Endometrial microvascular endothelial cells (primary cell): Measurements from ENCODE around the gene COQ10B. TPM values are rescaled to one million over a fixed set of nuclear protein-coding genes. Genes with fewer than 3 reads are reported as not detected.
"Not testable (repeated sequence)": the region's sequence is repeated elsewhere in the genome, so short reads cannot be mapped to it uniquely, and the experiment has no call there.

Experiments used
- in situ Hi-C: cut with HindIII; loops from 2 replicates; pipeline ENCODE4 v1.10.0; 2017; ENCODE audit warnings: low sequenced_read_pairs, low pct_unique_long_range_greater_than_20kb; ENCODE audit errors: inconsistent ontology term
- total RNA-seq: library from RNA; depleted of rRNA; stranded (reverse); fragments of >200 nt; gene quantifications from one replicate; pipeline ENCODE4 v1.2.3, GENCODE V29; 2015; ENCODE audit errors: inconsistent ontology term

The COQ10B gene
- total RNA-seq, 1 donor from 2014 or later = 24.3 TPM

GRCh38 chr2:197445746-197446145, 7.6 kb upstream of the COQ10B start:
- in situ Hi-C loops = no loop called here

- in situ Hi-C loops = no loop called here
Observed at GRCh38 chr2:197446844-197447243, 6.5 kb upstream of the COQ10B start.

GRCh38 chr2:197450465-197450864, 2.9 kb upstream of the COQ10B start:
- in situ Hi-C loops = no loop called here

DNA sequence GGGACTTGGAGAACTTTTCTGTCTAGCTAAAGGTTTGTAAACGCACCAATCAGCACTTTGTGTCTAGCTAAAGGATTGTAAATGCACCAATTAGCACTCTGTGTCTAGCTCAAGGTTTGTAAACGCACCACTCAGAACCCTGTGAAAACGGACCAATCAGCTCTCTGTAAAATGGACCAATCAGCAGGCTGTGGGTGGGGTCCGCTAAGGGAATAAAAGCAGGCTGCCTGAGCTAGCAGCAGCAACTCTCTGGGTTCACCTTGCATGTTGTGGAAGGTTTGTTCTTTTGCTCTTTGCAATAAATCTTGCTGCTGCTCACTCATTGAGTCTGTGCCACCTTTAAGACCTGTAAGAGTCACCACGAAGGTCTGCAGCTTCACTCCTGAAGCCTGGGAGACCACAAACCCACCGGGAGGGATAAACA, 2.4 kb upstream of the COQ10B start:
- in situ Hi-C loops = not testable (repeated sequence)

- in situ Hi-C loops = no loop called here
Observed at GRCh38 chr2:197452754-197453122, 614 bp upstream of the COQ10B start.

DNA sequence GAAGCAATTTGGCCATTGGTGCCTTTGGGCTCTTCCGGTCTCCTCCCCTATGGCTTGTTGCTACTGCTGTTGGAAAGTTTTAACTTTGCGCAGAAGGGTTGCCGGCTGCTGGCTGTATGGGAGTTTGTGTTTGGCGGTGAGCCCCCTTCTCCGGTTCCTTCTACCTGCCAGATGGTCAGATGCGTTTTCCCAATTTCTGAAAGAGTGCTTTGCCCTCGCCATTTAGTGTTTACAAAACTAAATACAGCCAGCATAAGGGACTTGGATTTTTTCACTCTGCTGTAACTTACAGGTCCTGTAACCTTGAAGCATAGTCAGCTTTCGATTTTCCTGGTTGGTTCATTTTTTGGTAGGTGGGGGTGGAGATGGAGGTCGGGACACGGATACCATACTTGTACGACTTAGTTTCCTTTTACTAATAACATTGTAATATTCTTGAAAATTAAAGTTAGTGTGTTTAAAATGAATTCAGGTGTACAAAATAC, 604 bp downstream of the COQ10B start:
- in situ Hi-C loops = no loop called here

- in situ Hi-C loops = no loop called here
Observed at GRCh38 chr2:197454923-197455322, 1.6 kb downstream of the COQ10B start.

DNA sequence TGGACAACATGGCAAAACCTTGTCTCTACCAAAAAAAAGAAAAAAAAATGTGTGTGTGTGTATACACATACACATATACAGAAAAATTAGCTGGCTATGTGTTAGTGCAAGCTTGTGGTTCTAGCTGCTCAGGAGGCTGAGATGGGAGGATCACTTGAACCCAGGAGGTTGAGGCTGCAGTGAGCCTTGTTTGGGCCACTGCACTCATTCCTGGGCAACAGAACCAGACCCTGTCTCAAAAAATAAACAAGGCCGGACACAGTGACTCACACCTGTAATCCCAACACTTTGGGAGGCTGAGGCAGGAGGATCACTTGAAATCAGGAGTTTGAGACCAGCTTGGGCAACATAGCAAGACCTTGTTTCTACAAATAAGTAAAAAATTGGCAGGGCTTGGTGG, 2.1 kb downstream of the COQ10B start:
- in situ Hi-C loops = no loop called here

- in situ Hi-C loops = no loop called here
Observed at GRCh38 chr2:197460649-197461048, 7.3 kb downstream of the COQ10B start.

DNA sequence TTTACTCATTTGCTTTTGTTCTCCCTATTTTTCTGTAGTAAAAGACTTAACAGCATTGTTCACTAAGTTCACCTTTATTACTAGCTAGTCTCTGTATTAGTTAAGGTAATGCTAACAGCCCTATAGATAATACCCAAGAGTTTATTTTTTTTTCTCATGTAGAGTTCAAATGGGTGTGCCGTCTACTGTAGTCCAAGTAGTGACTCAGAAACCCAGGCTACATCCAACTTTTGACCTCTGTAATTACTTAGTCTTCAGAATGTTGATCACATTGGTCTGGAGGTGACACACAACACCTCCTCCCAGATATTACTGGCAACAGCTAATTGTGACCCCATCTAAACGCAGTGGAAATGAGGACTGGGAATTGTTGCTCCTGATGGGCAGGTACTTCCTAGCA, 7.7 kb downstream of the COQ10B start:
- in situ Hi-C loops = no loop called here

- in situ Hi-C loops = no loop called here
Observed at GRCh38 chr2:197464175-197464574, 10.8 kb downstream of the COQ10B start.

DNA sequence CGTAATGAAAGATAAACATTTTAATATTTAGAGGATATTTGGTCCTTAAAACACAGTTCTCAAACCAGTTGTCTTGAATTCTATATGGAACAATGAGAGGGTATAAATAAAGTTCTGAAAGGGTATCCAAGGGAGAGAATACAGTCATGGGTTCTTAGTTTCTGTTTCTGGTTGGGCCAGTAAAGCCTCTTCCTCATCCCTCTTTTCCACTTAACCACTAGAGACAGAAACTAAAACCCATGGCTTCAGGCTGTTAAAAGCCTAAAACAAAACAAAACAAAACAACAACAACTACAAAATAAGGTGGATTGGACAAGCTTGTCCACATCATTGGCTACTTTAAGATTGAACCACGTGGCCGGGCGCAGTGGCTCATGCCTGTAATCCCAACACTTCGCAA, 18.8 kb downstream of the COQ10B start:
- in situ Hi-C loops = no loop called here

DNA sequence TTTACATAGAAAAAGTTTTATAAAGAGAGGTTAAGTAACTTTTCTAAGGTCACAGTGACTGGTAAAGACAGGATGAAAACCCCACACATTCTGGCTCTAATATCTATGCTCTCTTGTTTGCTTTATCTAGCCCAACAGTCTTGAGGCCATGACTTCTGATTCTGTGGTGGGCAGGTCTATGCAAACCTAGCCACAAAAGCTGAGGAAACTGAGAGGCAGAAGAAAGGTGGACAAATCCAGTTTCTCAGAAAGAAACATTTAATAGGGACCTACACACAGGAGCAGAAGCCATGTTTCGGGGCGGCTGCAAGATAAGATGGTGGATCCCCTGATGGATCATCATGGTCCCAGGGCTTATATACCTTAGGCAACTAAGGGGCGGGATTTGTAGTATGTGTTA, 24.4 kb downstream of the COQ10B start:
- in situ Hi-C loops = no loop called here

GRCh38 chr2:197480165-197481036, 27.0 kb downstream of the COQ10B start:
- in situ Hi-C loops = no loop called here

DNA sequence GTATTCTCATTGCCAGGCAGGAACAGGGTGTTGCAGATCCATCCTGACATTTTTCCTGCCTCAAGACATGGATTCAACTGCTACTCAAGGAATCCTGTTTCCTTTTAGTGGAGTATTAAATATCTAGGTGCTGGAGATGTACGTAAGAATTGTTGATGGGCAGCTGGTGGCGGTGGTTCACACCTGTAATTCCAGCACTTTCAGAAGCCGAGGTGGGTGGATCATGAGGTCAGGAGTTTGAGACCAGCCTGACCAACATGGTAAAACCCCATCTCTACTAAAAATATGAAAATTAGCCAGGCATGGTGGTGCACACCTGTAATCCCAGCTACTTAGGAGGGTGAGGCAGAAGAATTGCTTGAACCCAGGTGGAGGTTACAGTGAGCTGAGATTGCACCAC, 30.9 kb downstream of the COQ10B start:
- in situ Hi-C loops = not testable (repeated sequence)

- in situ Hi-C loops = no loop called here
Observed at GRCh38 chr2:197486175-197486574, 32.8 kb downstream of the COQ10B start.

DNA sequence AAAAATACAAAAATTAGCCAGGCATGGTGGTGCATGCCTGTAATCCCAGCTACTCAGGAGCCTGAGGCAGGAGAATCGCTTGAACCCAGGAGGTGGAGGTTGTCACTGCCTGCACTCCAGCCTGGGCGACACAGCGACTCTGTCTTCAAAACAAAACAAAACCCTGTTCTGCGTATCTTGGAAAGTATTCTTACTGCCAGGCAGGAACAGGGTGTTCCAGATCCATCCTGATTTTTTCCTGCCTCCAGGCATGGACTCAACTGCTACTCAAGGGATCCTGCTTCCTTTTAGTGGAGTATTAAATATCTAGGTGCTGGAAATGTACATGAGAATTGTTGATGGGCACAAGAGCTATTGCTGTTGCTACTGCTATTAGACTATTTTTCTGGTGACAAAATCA, 34.0 kb downstream of the COQ10B start:
- in situ Hi-C loops = no loop called here

DNA sequence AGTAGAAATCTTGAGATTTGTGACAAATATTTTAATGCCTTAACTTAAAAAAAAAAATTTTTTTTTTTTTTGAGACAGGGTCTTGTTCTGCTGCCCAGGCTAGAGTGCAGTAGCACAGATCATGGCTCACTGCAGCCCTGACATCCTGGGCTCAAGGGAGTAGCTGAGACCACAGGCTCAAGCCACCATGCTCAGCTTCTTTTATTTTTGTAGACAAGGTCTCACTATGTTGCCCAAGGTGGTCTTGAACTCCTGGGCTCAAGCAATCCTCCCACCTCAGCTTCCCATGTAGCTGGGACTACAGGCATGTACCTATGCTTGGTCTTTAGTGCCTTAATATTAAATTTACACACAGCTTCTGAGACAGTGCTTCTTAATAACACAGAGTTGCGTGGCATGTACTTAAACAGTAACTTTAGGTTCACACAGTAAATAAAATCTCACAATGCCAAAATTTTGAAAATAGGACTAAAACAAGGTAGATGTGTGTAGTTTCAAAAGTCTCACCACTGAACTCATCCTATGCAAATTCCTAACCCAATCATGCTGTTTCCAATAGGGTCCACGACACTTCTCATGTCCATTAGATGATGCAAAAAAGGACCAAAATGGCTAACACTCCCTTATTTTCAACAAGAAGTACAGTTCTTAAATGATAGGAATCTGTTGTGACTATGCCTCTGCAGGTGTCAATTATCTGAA, 42.2 kb downstream of the COQ10B start:
- in situ Hi-C loops = no loop called here

DNA sequence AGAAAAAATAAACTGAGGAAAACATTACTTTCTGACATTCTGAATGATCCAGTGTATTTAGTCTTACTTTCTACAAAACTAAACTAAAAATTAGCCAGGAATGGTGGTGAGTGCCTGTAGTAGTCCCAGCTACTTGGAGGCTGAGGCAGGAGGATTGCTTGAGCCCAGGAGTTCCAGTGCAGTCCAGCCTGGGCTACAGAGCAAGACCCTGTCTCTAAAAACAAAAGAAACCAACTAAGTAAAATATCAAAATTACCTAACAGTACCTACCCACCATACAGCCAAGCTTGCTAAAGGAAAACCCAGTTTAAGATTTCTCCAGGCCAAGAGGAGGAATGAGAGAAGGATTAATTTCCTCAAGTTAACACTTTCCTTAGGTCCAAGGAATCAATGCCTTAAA, 43.3 kb downstream of the COQ10B start:
- in situ Hi-C loops = no loop called here

- in situ Hi-C loops = no loop called here
Observed at GRCh38 chr2:197497326-197497725, 44.0 kb downstream of the COQ10B start.
